ENCODE measurements around the gene RDH12.
A peak's percentile ranks its signal among the peaks of the same experiment; 100 is the strongest.

Gene RDH12

GRCh38 chr14:67759916-67760315 is 58.2 kb downstream of the RDH12 start:
- no peak overlapping the region for H3K4me3 ChIP-seq (ENCODE audit: low read depth, low read length)
- no peak for TF ChIP-seq MYC (IDR thresholded peaks at IDR 0.05; ENCODE audit: low read depth, low read length)
- no peak for TF ChIP-seq MAX (IDR thresholded peaks at IDR 0.05; ENCODE audit: low read depth, low read length)
- no peak for TF ChIP-seq CTCF (IDR thresholded peaks at IDR 0.05; ENCODE audit: low read depth, low read length)
- no peak for TF ChIP-seq POLR2A (IDR thresholded peaks at IDR 0.05; ENCODE audit: extremely low read depth, insufficient read length)
- DNase-seq (ENCODE audit: low read depth): no peak

GRCh38 chr14:67762051-67762450 is 60.4 kb downstream of the RDH12 start:
- H3K4me3 ChIP-seq (ENCODE audit: low read depth, low read length): no peak overlapping the region
- DNase-seq (ENCODE audit: low read depth): peak; percentile 7
- TF ChIP-seq POLR2A (IDR thresholded peaks at IDR 0.05; ENCODE audit: extremely low read depth, insufficient read length) (no peak), MAX (IDR thresholded peaks at IDR 0.05; ENCODE audit: low read depth, low read length) (no peak), CTCF (IDR thresholded peaks at IDR 0.05; ENCODE audit: low read depth, low read length) (no peak), MYC (IDR thresholded peaks at IDR 0.05; ENCODE audit: low read depth, low read length) (no peak)

GRCh38 chr14:67763158-67763822 is 61.6 kb downstream of the RDH12 start:
- peak; percentile 6 for DNase-seq (ENCODE audit: low read depth)
- TF ChIP-seq MYC (IDR thresholded peaks at IDR 0.05; ENCODE audit: low read depth, low read length): no peak
- no peak for TF ChIP-seq POLR2A (IDR thresholded peaks at IDR 0.05; ENCODE audit: extremely low read depth, insufficient read length)
- TF ChIP-seq MAX (IDR thresholded peaks at IDR 0.05; ENCODE audit: low read depth, low read length): no peak
- TF ChIP-seq CTCF (IDR thresholded peaks at IDR 0.05; ENCODE audit: low read depth, low read length): no peak
- no peak overlapping the region for H3K4me3 ChIP-seq (ENCODE audit: low read depth, low read length)

- no peak overlapping the region for H3K4me3 ChIP-seq (ENCODE audit: low read depth, low read length)
- TF ChIP-seq POLR2A (IDR thresholded peaks at IDR 0.05; ENCODE audit: extremely low read depth, insufficient read length) (no peak), MYC (IDR thresholded peaks at IDR 0.05; ENCODE audit: low read depth, low read length) (no peak)
- no peak for DNase-seq (ENCODE audit: low read depth)
These were observed 62.8 kb downstream of the RDH12 start for GRCh38 chr14:67764496-67764895.

- TF ChIP-seq POLR2A (IDR thresholded peaks at IDR 0.05; ENCODE audit: extremely low read depth, insufficient read length): no peak
- no peak for TF ChIP-seq CTCF (IDR thresholded peaks at IDR 0.05; ENCODE audit: low read depth, low read length)
- TF ChIP-seq MYC (IDR thresholded peaks at IDR 0.05; ENCODE audit: low read depth, low read length): no peak
- no peak for TF ChIP-seq MAX (IDR thresholded peaks at IDR 0.05; ENCODE audit: low read depth, low read length)
- no peak for DNase-seq (ENCODE audit: low read depth)
- H3K4me3 ChIP-seq (ENCODE audit: low read depth, low read length): no peak overlapping the region
These were observed 63.6 kb downstream of the RDH12 start for GRCh38 chr14:67765192-67765834.

- no peak overlapping the region for H3K4me3 ChIP-seq (ENCODE audit: low read depth, low read length)
- no peak for TF ChIP-seq MYC (IDR thresholded peaks at IDR 0.05; ENCODE audit: low read depth, low read length)
- no peak for TF ChIP-seq POLR2A (IDR thresholded peaks at IDR 0.05; ENCODE audit: extremely low read depth, insufficient read length)
- no peak for TF ChIP-seq CTCF (IDR thresholded peaks at IDR 0.05; ENCODE audit: low read depth, low read length)
- no peak for TF ChIP-seq MAX (IDR thresholded peaks at IDR 0.05; ENCODE audit: low read depth, low read length)
- peak; percentile 47 for DNase-seq (ENCODE audit: low read depth)
These were observed 64.5 kb downstream of the RDH12 start for GRCh38 chr14:67766035-67766680.
